MCF 10A (cell line): Measurements from ENCODE around the gene MOB3B. TPM values are rescaled to one million over a fixed set of nuclear protein-coding genes. Genes with fewer than 3 reads are reported as not detected.

Experiments
- BruUV-seq: library from RNA; stranded (reverse); fragments of 400-500 nt; replicated peaks from 2 replicates; lab custom pipeline; 2021; lab: Mats Ljungman, UMichigan
- CTCF ChIA-PET: fragments of 300-600 bp; sonication (Branson Sonifier 250); formaldehyde crosslinking; extraction: SDS; loops from one replicate; lab custom pipeline; 2021; ENCODE audit warnings: antibody characterized with exemption, inconsistent platforms; lab: Yijun Ruan, JAX
- POLR2A ChIA-PET: fragments of 300-600, 350-650 bp; sonication (Branson Sonifier 250); formaldehyde crosslinking; extraction: SDS; loops from one replicate; lab custom pipeline; 2020; ENCODE audit warnings: antibody characterized with exemption, inconsistent platforms; lab: Yijun Ruan, JAX
- DNase-seq: peaks from one replicate; pipeline ENCODE4 v3.0.0-alpha.2; 2018; ENCODE audit not compliant: unreplicated experiment
- H3K27ac Mint-ChIP-seq: one replicate; pipeline ENCODE4 v1.8.0; 2022; ENCODE audit warnings: mild to moderate bottlenecking, low read depth, mixed read lengths; ENCODE audit not compliant: unreplicated experiment
- H3K27me3 Mint-ChIP-seq: one replicate; pipeline ENCODE4 v1.8.0; 2022; ENCODE audit warnings: mixed read lengths; ENCODE audit not compliant: insufficient read depth, unreplicated experiment
- H3K36me3 Mint-ChIP-seq: one replicate; pipeline ENCODE4 v1.8.0; 2022; ENCODE audit warnings: mild to moderate bottlenecking, moderate library complexity, mixed read lengths; ENCODE audit not compliant: insufficient read depth, unreplicated experiment
- H3K4me1 Mint-ChIP-seq: one replicate; pipeline ENCODE4 v1.8.0; 2022; ENCODE audit warnings: mixed read lengths; ENCODE audit not compliant: insufficient read depth, unreplicated experiment
- H3K4me3 Mint-ChIP-seq: one replicate; pipeline ENCODE4 v1.8.0; 2022; ENCODE audit warnings: mild to moderate bottlenecking, moderate library complexity, mixed read lengths; ENCODE audit not compliant: unreplicated experiment
- H3K9me3 Mint-ChIP-seq: one replicate; pipeline ENCODE4 v1.8.0; 2022; ENCODE audit warnings: mixed read lengths; ENCODE audit not compliant: unreplicated experiment
- CTCF ChIP-seq: fragments of 200-600 bp; IDR thresholded peaks from one replicate; pipeline ENCODE4 v1.8.0; 2022; ENCODE audit warnings: antibody characterized with exemption, mild to moderate bottlenecking; ENCODE audit not compliant: unreplicated experiment
- intact Hi-C: fragments of 100-400 bp; cut with micrococcal nuclease; formaldehyde crosslinking; loops from 2 replicates; pipeline ENCODE4 v1.14.1; 2022
- total RNA-seq: library from RNA; stranded (reverse); gene quantifications from 2 replicates; pipeline ENCODE4 v1.2.3, GENCODE V29; 2022

MOB3B gene
- total RNA-seq, 1 experiment from 2014 or later: 3.7 TPM

GRCh38 chr9:27441741-27442070 lies 87.9 kb downstream of the MOB3B start:
- DNase-seq: no peak
- no peaks in the 10 kb centered on the region for H3K9me3 Mint-ChIP-seq
- H3K4me1 Mint-ChIP-seq: peaks cover 16% of the 10 kb centered on the region
- no TSS peak for BruUV-seq
- POLR2A ChIA-PET: no interaction called here
- H3K36me3 Mint-ChIP-seq: no peaks in the 10 kb centered on the region
- intact Hi-C loops: no loop called here
- H3K27me3 Mint-ChIP-seq: no peaks in the 10 kb centered on the region
- TF ChIP-seq CTCF: no peak
- no peak overlapping the region for H3K27ac Mint-ChIP-seq
- no peak overlapping the region for H3K4me3 Mint-ChIP-seq
- CTCF ChIA-PET: interaction anchor here (0.6 kb wide), 1 partner anchor 46 kb away, joined by 3 read pairs; no protein-coding TSS in a partner anchor

- ChIA-PET POLR2A (no interaction called here), CTCF (no interaction called here)
- Mint-ChIP-seq H3K4me1 (peaks cover 22% of the 10 kb centered on the region), H3K27ac (no peak overlapping the region), H3K36me3 (no peaks in the 10 kb centered on the region), H3K9me3 (no peaks in the 10 kb centered on the region), H3K27me3 (no peaks in the 10 kb centered on the region), H3K4me3 (no peak overlapping the region)
- BruUV-seq: no TSS peak
- no peak for DNase-seq
- TF ChIP-seq CTCF: no peak
- intact Hi-C loops: no loop called here
Observed at GRCh38 chr9:27440888-27441740, 88.5 kb downstream of the MOB3B start.

GRCh38 chr9:27438522-27438921 lies 91.1 kb downstream of the MOB3B start:
- no peak for DNase-seq
- ChIA-PET POLR2A (interaction anchor here (1.4 to 3.0 kb wide), 3 partner anchors 11 to 61 kb away, joined by 3 to 9 read pairs (median 8); no protein-coding TSS in a partner anchor), CTCF (interaction anchor here (0.6 to 0.8 kb wide), 3 partner anchors 91 to 514 kb away, joined by 3 to 4 read pairs (median 4); partner anchors contain the start of gene MOB3B)
- TF ChIP-seq CTCF: no peak
- no peaks in the 10 kb centered on the region for H3K36me3 Mint-ChIP-seq
- intact Hi-C loops: no loop called here
- H3K4me3 Mint-ChIP-seq: no peak overlapping the region
- H3K27me3 Mint-ChIP-seq: no peaks in the 10 kb centered on the region
- H3K27ac Mint-ChIP-seq: no peak overlapping the region
- H3K9me3 Mint-ChIP-seq: peaks cover 7% of the 10 kb centered on the region
- H3K4me1 Mint-ChIP-seq: peaks cover 39% of the 10 kb centered on the region
- no TSS peak for BruUV-seq

- peaks cover 7% of the 10 kb centered on the region for H3K9me3 Mint-ChIP-seq
Observed at GRCh38 chr9:27437652-27438373, 91.8 kb downstream of the MOB3B start.

More at GRCh38 chr9:27437652-27438373, 91.8 kb downstream of the MOB3B start:
- peaks cover 39% of the 10 kb centered on the region for H3K4me1 Mint-ChIP-seq
- intact Hi-C loops: no loop called here
- ChIA-PET POLR2A (interaction anchor here (1.2 to 3.3 kb wide), 5 partner anchors 10 to 92 kb away, joined by 3 to 12 read pairs (median 8); partner anchors contain the start of gene MOB3B), CTCF (interaction anchor here (0.5 to 0.8 kb wide), 3 partner anchors 19 to 514 kb away, joined by 3 to 4 read pairs (median 4); partner anchors contain the start of gene MOB3B)
- peak overlapping the region; percentile 62 for H3K27ac Mint-ChIP-seq
- BruUV-seq: no TSS peak
- DNase-seq: no peak
- no peaks in the 10 kb centered on the region for H3K27me3 Mint-ChIP-seq
- TF ChIP-seq CTCF: no peak
- no peaks in the 10 kb centered on the region for H3K36me3 Mint-ChIP-seq
- no peak overlapping the region for H3K4me3 Mint-ChIP-seq
